Subcutaneous adipose tissue (tissue), 4 donors: ENCODE data around the gene CABP7. TPM values are rescaled to one million over a fixed set of nuclear protein-coding genes. Genes with fewer than 3 reads are reported as not detected.

Experiments used
- CTCF ChIP-seq: fragments of 450-650 bp; IDR thresholded peaks from one replicate; pipeline ENCODE4 v1.5.1; 2016; ENCODE audit warnings: low read depth, mild to moderate bottlenecking, control low read depth, antibody characterized with exemption, moderate library complexity
- small RNA-seq: library from RNA; depleted of rRNA; stranded (forward); fragments of <200 nt; gene quantifications from one replicate; pipeline ENCODE3, GENCODE V24; 2016
- total RNA-seq, 4 donors: library from RNA; depleted of rRNA; stranded (reverse); fragments of >200 nt; gene quantifications; one replicate each; pipeline ENCODE4 v1.1.0, GENCODE V29; 2016

CABP7 gene
- total RNA-seq, 4 donors from 2014 or later = not detected

GRCh38 chr22:29772170-29772641, 52.4 kb downstream of the CABP7 start:
- no peak for TF ChIP-seq CTCF

- TF ChIP-seq CTCF = no peak
Measured at GRCh38 chr22:29773233-29773632, 53.4 kb downstream of the CABP7 start.

GRCh38 chr22:29780220-29780619, 60.4 kb downstream of the CABP7 start:
- TF ChIP-seq CTCF = no peak

GRCh38 chr22:29780748-29781676, 61.2 kb downstream of the CABP7 start:
- no peak for TF ChIP-seq CTCF

Small RNA genes lying within 50 kb of the gene (small RNA-seq; reads per million reads assigned to genes)
- gene AC004882.2 (not detected), gene RF00019 (0.49 reads per million)

Other genes with a start within 250 kb of the CABP7 start
- gene NEFH, start 239.8 kb upstream of the CABP7 start, total RNA-seq = under 1 TPM; 0.19 to 0.66 (median 0.41) TPM
- gene THOC5, start 166.2 kb upstream of the CABP7 start, total RNA-seq = 10 to 100 TPM; 26.9 to 55.8 (median 46.2) TPM
- gene NIPSNAP1, start 138.9 kb upstream of the CABP7 start, total RNA-seq = 10 to 100 TPM in 1 of 4 donors, 1 to 10 TPM in 3; 2.3 to 10.0 (median 6.4) TPM
- gene NF2, start 116.4 kb upstream of the CABP7 start, total RNA-seq = 10 to 100 TPM; 18.9 to 28.6 (median 20.7) TPM
- gene ZMAT5, start 47.0 kb downstream of the CABP7 start, total RNA-seq = 10 to 100 TPM; 12.1 to 23.8 (median 17.0) TPM
- gene UQCR10, start 47.4 kb downstream of the CABP7 start, total RNA-seq = 10 to 100 TPM; 45.1 to 83.5 (median 66.0) TPM
- 100 to 1,000 TPM in 1 of 4 donors, 10 to 100 TPM in 3; 37.7 to 113 (median 64.8) TPM for gene ASCC2, start 118.3 kb downstream of the CABP7 start, total RNA-seq
- gene MTMR3, start 163.2 kb downstream of the CABP7 start, total RNA-seq = 10 to 100 TPM; 46.6 to 78.6 (median 61.7) TPM